IPS-18c (cell line): ENCODE results near the gene LRRC47.

ENCODE experiments used
- H3K4me3 ChIP-seq: 2 replicates; pipeline ENCODE4 v1.7.0; 2013; ENCODE audit warnings: low read depth, mild to moderate bottlenecking, low read length, moderate library complexity; ENCODE audit not compliant: insufficient read depth
- H3K9me3 ChIP-seq: one replicate; pipeline ENCODE4 v1.6.1; 2013; ENCODE audit warnings: mild to moderate bottlenecking, low read length, moderate library complexity; ENCODE audit not compliant: control insufficient read depth, insufficient read depth

Gene LRRC47

GRCh38 chr1:3733094-3733882 is 63.0 kb downstream of the LRRC47 start:
- Histone ChIP-seq H3K4me3 (no peak overlapping the region), H3K9me3 (peaks cover 2% of the 10 kb centered on the region)

- Histone ChIP-seq H3K9me3 (peaks cover 2% of the 10 kb centered on the region), H3K4me3 (no peak overlapping the region; the same call in 1 of the 2 replicates)
Observed at GRCh38 chr1:3732434-3733093, 63.7 kb downstream of the LRRC47 start.

- peaks cover 2% of the 10 kb centered on the region for H3K9me3 ChIP-seq
- no peak overlapping the region for H3K4me3 ChIP-seq
Observed at GRCh38 chr1:3731583-3732433, 64.5 kb downstream of the LRRC47 start.

GRCh38 chr1:3730543-3731247 is 65.6 kb downstream of the LRRC47 start:
- no peak overlapping the region for H3K4me3 ChIP-seq
- peaks cover 2% of the 10 kb centered on the region for H3K9me3 ChIP-seq

GRCh38 chr1:3729594-3730542 is 66.4 kb downstream of the LRRC47 start:
- H3K9me3 ChIP-seq, result peaks cover 2% of the 10 kb centered on the region
- no peak overlapping the region for H3K4me3 ChIP-seq
